Sigmoid colon (tissue), 4 donors: Measurements from ENCODE around the gene PKMYT1.

Source experiments
- EP300 ChIP-seq, 4 donors: sonication (generic); formaldehyde crosslinking; IDR thresholded peaks; one replicate each; pipeline ENCODE4 v1.6.1; 2017; ENCODE audit warnings: antibody characterized with exemption in 4 of 4
- POLR2A ChIP-seq, 2 donors: fragments of 450-650 bp; IDR thresholded peaks; one replicate each; pipeline ENCODE4 v1.6.1; 2016; ENCODE audit warnings: antibody characterized with exemption in 2 of 2, mild to moderate bottlenecking in 2 of 2, moderate library complexity in 2 of 2
- POLR2AphosphoS5 ChIP-seq, 4 donors: sonication (generic); formaldehyde crosslinking; IDR thresholded peaks; one replicate each; pipeline ENCODE4 v1.6.1; 2017; ENCODE audit warnings: antibody characterized with exemption in 4 of 4
- TF ChIP-seq, protein P1 (sequence below), 4 experiments: fragments of 450-650 bp in 3 of 4; fragments of 200-600 bp in 1 of 4; IDR thresholded peaks; one replicate each; pipeline ENCODE4 v1.5.1; 2016 to 2019; ENCODE audit warnings: antibody characterized with exemption in 4 of 4, mild to moderate bottlenecking in 3 of 4, moderate library complexity in 2 of 4

DNA sequence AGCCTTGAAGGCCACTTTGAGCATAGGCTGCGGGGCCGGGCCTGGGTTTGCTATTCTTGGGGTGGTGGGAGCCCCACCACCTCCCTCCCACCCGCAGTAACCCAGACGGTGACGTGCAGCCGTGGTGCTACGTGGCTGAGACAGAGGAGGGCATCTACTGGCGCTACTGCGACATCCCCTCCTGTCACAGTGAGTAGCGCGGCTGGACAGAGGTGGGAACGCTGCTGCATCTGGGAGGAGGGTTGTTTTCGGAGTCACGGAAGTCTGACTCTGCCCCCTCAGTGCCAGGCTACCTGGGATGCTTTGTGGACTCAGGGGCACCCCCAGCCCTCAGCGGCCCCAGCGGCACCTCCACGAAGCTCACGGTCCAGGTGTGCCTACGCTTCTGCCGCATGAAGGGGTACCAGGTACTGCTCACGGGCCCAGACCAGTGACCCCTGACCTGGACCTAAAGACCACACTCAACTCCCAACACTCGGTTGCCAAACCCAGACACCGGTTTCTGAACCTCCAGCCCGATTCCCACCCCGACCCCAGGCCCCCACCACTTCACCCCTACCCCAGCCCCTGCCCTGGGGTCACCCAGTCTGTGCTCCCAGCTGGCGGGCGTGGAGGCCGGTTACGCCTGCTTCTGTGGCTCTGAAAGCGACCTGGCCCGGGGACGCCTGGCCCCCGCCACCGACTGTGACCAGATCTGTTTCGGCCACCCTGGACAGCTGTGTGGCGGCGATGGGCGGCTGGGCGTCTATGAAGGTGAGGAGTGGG is 14.0 kb downstream of the PKMYT1 start:
- TF ChIP-seq, protein P1, sequence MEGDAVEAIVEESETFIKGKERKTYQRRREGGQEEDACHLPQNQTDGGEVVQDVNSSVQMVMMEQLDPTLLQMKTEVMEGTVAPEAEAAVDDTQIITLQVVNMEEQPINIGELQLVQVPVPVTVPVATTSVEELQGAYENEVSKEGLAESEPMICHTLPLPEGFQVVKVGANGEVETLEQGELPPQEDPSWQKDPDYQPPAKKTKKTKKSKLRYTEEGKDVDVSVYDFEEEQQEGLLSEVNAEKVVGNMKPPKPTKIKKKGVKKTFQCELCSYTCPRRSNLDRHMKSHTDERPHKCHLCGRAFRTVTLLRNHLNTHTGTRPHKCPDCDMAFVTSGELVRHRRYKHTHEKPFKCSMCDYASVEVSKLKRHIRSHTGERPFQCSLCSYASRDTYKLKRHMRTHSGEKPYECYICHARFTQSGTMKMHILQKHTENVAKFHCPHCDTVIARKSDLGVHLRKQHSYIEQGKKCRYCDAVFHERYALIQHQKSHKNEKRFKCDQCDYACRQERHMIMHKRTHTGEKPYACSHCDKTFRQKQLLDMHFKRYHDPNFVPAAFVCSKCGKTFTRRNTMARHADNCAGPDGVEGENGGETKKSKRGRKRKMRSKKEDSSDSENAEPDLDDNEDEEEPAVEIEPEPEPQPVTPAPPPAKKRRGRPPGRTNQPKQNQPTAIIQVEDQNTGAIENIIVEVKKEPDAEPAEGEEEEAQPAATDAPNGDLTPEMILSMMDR (IDR thresholded peaks at IDR 0.05) = no peak
- TF ChIP-seq EP300 (IDR thresholded peaks at IDR 0.05) (no peak), POLR2A (IDR thresholded peaks at IDR 0.05) (no peak), POLR2AphosphoS5 (IDR thresholded peaks at IDR 0.05) (no peak)
